Measurements from ENCODE around the gene IL36B. TPM values are rescaled to one million over a fixed set of nuclear protein-coding genes. Genes with fewer than 3 reads are reported as not detected.
A peak's percentile ranks its signal among the peaks of the same experiment; 100 is the strongest.

IL36B gene
- total and polyA plus RNA-seq, 9 of the 15 experiments (the other 6 are each of a cell fraction or from before 2014, with no cell fraction given): not detected

DNA sequence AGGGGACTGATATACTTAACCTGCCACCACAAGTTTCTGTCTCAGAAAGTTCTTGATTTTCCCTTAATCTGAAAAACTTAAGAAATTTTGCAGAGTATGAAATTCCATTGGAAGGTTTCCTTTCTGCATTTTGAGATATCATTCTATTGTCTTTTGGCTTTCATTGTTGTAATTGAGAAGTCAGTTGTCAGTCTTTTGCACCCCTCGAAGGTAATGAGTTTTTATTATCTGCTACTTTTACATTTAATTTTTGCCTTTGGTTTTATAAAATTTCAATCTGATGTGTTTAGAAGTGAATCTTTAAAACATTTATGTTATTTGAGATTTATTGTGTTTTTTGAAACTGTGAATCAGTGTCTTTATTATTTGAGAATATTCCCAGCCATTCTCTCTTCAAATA lies 52.2 kb downstream of the IL36B start (continued):
- TF ChIP-seq, protein P1, sequence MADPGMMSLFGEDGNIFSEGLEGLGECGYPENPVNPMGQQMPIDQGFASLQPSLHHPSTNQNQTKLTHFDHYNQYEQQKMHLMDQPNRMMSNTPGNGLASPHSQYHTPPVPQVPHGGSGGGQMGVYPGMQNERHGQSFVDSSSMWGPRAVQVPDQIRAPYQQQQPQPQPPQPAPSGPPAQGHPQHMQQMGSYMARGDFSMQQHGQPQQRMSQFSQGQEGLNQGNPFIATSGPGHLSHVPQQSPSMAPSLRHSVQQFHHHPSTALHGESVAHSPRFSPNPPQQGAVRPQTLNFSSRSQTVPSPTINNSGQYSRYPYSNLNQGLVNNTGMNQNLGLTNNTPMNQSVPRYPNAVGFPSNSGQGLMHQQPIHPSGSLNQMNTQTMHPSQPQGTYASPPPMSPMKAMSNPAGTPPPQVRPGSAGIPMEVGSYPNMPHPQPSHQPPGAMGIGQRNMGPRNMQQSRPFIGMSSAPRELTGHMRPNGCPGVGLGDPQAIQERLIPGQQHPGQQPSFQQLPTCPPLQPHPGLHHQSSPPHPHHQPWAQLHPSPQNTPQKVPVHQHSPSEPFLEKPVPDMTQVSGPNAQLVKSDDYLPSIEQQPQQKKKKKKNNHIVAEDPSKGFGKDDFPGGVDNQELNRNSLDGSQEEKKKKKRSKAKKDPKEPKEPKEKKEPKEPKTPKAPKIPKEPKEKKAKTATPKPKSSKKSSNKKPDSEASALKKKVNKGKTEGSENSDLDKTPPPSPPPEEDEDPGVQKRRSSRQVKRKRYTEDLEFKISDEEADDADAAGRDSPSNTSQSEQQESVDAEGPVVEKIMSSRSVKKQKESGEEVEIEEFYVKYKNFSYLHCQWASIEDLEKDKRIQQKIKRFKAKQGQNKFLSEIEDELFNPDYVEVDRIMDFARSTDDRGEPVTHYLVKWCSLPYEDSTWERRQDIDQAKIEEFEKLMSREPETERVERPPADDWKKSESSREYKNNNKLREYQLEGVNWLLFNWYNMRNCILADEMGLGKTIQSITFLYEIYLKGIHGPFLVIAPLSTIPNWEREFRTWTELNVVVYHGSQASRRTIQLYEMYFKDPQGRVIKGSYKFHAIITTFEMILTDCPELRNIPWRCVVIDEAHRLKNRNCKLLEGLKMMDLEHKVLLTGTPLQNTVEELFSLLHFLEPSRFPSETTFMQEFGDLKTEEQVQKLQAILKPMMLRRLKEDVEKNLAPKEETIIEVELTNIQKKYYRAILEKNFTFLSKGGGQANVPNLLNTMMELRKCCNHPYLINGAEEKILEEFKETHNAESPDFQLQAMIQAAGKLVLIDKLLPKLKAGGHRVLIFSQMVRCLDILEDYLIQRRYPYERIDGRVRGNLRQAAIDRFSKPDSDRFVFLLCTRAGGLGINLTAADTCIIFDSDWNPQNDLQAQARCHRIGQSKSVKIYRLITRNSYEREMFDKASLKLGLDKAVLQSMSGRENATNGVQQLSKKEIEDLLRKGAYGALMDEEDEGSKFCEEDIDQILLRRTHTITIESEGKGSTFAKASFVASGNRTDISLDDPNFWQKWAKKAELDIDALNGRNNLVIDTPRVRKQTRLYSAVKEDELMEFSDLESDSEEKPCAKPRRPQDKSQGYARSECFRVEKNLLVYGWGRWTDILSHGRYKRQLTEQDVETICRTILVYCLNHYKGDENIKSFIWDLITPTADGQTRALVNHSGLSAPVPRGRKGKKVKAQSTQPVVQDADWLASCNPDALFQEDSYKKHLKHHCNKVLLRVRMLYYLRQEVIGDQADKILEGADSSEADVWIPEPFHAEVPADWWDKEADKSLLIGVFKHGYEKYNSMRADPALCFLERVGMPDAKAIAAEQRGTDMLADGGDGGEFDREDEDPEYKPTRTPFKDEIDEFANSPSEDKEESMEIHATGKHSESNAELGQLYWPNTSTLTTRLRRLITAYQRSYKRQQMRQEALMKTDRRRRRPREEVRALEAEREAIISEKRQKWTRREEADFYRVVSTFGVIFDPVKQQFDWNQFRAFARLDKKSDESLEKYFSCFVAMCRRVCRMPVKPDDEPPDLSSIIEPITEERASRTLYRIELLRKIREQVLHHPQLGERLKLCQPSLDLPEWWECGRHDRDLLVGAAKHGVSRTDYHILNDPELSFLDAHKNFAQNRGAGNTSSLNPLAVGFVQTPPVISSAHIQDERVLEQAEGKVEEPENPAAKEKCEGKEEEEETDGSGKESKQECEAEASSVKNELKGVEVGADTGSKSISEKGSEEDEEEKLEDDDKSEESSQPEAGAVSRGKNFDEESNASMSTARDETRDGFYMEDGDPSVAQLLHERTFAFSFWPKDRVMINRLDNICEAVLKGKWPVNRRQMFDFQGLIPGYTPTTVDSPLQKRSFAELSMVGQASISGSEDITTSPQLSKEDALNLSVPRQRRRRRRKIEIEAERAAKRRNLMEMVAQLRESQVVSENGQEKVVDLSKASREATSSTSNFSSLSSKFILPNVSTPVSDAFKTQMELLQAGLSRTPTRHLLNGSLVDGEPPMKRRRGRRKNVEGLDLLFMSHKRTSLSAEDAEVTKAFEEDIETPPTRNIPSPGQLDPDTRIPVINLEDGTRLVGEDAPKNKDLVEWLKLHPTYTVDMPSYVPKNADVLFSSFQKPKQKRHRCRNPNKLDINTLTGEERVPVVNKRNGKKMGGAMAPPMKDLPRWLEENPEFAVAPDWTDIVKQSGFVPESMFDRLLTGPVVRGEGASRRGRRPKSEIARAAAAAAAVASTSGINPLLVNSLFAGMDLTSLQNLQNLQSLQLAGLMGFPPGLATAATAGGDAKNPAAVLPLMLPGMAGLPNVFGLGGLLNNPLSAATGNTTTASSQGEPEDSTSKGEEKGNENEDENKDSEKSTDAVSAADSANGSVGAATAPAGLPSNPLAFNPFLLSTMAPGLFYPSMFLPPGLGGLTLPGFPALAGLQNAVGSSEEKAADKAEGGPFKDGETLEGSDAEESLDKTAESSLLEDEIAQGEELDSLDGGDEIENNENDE (IDR thresholded peaks at IDR 0.05; ENCODE audit: low read depth, low read length): no peak
- peak in 1 of 2 experiments; percentile 99; a peak in 2 of 3 replicates for TF ChIP-seq CBX3 (IDR thresholded peaks at IDR 0.05; ENCODE audit: borderline replicate concordance in 1 of 2, low read length in 2 of 2)
- no peak for TF ChIP-seq HDAC1 (IDR thresholded peaks at IDR 0.05)
- TF ChIP-seq, protein P2, sequence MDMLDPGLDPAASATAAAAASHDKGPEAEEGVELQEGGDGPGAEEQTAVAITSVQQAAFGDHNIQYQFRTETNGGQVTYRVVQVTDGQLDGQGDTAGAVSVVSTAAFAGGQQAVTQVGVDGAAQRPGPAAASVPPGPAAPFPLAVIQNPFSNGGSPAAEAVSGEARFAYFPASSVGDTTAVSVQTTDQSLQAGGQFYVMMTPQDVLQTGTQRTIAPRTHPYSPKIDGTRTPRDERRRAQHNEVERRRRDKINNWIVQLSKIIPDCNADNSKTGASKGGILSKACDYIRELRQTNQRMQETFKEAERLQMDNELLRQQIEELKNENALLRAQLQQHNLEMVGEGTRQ (CRISPR knock-in tag; IDR thresholded peaks at IDR 0.05): no peak
- no peak for TF ChIP-seq ZNF668 (CRISPR knock-in tag; IDR thresholded peaks at IDR 0.05)
- TF ChIP-seq SP2 (IDR thresholded peaks at IDR 0.05; ENCODE audit: extremely low read depth, low read depth, low read length, poor library complexity, severe bottlenecking): no peak
- TF ChIP-seq ZC3H8 (IDR thresholded peaks at IDR 0.05): no peak
- TF ChIP-seq HMGN3 (IDR thresholded peaks at IDR 0.05; ENCODE audit: borderline replicate concordance, extremely low read depth, insufficient read length, low read depth, low read length): no peak
- TF ChIP-seq CEBPB (tag; IDR thresholded peaks at IDR 0.05): no peak
- TF ChIP-seq YY1 (IDR thresholded peaks at IDR 0.05; ENCODE audit: borderline replicate concordance in 1 of 3, control insufficient read depth in 1 of 3, extremely low read depth in 1 of 3, insufficient read depth in 3 of 3, insufficient read length in 1 of 3, insufficient replicate concordance in 2 of 3, low read depth in 1 of 3, low read length in 2 of 3): no peak
- TF ChIP-seq ETV5 (CRISPR knock-in tag; IDR thresholded peaks at IDR 0.05; ENCODE audit: low read depth): no peak
- TF ChIP-seq XRCC3 (IDR thresholded peaks at IDR 0.05): peak; percentile 51; the same call in 1 of the 2 replicates
- TF ChIP-seq HMG20B (CRISPR knock-in tag; IDR thresholded peaks at IDR 0.05): no peak
- no peak for TF ChIP-seq ZKSCAN8 (CRISPR knock-in tag; IDR thresholded peaks at IDR 0.05)
- no peak for TF ChIP-seq ZBTB17 (CRISPR knock-in tag; IDR thresholded peaks at IDR 0.05)
- TF ChIP-seq CBFB (CRISPR knock-in tag; IDR thresholded peaks at IDR 0.05): no peak
- TF ChIP-seq ZNF324 (CRISPR knock-in tag; IDR thresholded peaks at IDR 0.05): no peak
